ENCODE results near the gene GNB5.
"Not testable (repeated sequence)": the region's sequence is repeated elsewhere in the genome, so short reads cannot be mapped to it uniquely, and the experiment has no call there.

The GNB5 gene

DNA sequence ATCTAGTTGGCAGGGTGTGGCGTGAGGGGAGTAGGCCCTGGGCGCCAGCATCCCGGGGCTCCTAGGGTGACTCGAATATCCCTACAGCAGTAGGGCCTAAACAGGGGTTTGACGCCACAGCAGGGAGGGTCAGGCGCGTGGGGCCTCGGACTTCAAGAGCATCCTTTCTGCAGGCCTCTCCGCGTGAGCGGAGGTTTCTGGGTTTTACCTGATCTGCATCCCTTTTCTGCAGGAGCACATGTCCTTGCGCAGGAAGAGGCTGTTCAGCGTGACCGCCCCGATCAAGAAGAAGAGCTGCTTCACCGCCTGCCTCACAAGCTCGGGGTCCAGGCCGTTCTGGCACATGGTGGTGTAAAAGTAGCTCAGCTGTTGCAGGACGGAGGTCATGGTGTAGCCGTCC, 13.5 kb upstream of the GNB5 start:
- DNase-seq = no peak

DNA sequence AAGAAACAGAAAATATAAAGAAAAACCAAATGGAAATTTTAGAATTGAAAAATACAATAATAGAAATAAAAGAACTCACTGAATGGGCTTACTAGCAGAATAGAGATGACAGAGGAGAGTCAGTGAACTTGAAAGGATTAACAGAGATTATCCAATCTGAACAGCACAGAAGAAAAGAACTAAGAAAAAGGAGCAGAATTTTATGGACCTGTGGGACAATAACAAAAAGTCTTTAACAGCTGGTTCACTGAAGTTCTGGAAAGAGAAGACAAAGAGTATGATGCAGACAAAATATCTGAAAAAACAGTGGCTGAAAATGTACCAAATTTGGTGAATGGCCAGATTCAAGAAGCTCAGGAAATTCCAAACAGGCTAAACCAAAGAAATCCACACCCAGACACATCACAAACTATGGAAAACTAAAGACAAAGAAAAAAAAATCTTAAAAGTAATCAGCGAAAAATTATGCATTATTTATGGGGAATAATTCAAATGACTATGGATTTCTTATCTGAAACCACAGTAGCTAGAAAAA, 9.7 kb upstream of the GNB5 start:
- DNase-seq = no peak

DNA sequence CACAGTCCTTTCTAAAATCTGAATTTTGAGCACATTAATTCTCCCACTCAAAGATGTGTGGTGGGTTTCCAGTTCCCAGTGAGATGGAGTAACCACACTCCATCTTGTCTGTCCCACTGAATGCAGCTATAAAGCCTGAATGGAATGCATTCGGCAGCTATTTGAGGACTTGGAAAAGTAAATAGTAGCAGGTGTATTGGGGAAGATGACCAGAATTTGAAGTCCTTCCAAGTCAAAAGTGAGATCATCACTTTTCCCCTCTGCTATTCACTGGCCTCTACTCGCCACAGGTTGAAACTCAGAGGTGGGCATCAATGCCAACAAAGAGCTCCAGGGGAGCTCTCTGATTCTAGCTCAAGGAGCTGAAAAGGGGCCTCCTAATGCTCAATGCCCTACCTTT, 8.1 kb upstream of the GNB5 start:
- no peak for DNase-seq

DNA sequence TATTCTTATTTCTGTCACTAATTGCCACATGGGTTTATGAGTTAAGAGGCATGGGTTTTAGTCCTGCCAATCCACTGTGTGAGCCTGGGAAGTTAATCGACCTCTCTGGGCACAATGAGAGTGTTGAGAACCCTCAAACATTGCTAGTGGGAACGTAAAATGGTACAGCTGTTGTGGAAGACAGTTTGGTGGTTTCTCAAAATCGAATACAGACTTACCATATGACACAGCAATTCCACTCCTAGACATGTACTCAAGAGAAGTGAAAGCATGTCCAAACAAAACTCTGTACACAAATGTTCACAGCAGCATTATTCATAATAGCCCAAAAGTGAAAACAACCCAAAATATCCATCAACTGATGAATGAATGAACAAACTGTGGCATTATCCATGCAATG, 5.7 kb upstream of the GNB5 start:
- no peak for DNase-seq

DNA sequence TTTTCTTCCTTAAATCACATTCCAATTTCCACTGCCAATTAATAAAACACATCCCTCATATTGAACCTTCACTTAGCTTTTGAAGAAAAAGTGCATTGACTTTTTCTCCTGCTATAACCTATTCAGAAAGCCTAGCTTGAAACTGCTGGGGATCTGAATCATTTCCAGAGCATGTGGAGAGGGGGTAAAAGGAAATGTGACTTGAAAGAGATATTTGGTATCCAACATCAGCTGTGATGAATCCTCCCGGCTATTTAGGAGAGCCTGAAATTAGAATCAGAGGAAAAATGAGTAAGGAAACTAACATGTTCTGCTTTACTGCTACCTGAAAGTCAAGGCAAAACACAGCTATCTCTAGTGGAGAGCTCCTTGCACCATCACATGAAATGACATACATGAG, 2.6 kb upstream of the GNB5 start:
- DNase-seq = no peak

DNA sequence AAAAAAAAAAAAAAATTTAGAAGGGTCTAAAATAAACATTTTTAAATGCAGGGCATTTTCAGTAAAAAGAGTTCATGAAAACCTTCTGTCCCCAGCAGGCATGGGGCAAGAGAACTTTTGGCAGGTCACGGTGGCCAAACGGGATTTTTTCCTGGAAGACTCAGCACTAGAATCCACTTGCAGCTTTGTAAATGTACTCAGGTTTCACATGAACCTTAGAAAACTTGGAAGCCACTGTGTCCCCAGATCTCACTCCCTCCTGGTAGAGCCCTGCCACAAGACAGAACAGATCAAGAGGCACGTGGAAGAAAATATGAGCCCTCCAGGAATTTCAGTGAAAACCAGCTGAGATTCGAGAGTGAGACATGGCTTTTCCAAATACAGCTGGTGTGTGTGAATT, 2.1 kb upstream of the GNB5 start:
- DNase-seq = no peak

DNA sequence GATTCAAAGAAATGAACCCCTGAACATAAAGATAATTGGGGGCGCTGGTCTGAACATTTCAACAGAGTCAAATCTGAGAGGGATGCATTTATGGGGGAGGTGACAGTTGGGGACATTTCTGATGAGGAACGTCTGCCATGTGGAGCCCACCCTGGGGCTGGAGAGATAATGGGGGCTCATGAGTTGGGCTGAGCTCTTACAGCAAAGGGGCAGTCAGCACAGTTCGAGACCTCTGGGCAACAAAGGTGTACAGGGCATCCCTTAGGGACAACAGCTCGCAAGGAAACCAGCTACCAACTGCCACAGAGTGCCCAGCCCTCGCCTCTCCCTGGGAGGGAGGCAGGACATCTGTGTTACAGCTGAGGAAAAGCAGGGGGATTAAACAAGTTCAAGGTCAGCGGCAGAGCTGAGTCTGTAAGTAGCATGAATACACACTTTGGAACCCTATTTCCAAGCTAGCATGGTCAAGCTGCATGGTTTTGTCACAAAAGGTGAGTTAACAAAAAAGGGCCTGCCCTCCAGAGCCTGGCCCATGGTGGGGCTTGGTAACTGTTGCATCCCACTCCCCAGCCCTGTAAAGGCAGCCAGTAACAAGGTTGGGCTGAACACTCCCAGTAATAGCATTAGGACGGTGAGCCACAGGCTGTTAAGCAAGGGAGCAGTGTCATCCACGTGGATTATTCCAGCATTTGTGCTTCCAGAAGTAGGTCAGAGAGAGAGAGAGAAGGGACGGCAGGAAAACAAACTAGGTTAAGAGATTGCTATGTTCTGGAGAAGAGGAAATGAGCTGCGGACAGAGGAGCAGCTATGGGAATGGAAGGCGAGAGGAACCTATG, 4.3 kb downstream of the GNB5 start:
- peak; percentile 39 for DNase-seq

DNA sequence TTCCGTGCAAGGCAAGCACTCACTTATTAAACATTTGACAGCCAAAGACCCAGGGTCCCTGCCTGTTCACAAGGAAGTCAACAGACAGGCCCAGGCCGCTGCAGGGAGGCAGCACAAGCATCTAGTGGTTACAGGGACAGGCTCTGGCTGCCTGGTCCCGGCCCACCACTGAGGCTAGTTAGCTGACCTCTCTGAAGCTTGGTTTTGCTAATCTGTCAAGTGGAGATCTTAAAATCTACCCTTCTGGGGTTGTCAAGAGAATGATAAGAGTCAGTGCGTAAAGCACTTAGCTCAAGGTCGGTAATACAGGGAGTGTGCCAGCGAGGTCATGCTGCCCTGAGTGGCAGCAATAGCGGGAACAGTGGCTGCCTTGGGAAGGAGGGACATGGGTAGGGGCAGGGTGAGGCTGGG, 6.0 kb downstream of the GNB5 start:
- DNase-seq = no peak

DNA sequence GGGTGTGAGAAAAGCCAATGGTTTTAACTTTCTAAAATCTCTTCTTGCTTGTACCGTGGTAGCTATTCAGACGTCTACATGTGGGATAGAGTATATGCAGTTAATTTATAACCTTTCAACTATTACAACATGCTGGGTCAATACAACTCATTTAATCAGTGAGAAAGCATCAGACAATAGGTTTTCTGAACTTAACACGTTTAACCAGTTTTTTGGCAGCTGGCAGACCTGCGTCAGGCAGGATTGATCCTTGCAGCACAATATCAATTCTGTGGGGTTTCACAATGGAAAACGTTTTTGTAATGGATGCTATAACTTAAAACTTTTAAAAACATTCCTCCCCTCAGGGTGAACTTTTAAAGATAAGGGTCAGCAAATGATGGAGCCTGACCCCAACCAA, 6.5 kb downstream of the GNB5 start:
- DNase-seq = no peak

DNA sequence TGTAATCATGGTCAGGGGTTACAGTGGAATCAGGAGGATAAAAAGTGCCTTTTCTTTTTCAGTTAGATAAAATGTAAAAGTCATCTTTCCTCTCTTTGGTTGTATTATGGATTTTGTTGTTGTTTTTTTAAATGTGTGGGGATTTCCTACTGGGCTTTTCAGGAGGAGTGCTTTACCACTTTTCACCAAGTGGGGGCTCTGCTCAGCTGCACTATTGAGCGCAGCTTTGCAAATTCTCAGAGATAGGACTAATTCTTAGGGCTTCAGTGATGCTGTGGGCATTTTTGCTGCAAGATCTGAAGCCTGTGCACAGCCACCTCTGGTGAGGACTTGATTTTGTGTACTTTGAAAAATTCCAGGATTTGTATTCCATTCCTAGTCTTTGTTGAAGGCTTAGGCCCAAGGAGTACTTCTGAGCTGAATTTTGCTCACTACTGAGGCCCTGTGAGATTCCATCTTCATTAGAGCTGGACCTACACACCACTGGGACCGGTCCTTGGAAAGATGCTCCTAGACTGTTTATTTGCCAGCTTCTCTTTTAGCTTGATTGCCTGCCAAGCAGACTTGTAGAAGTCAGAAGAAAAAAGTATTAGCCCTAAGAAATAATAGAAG, 7.5 kb downstream of the GNB5 start:
- DNase-seq = peak; percentile 57

DNA sequence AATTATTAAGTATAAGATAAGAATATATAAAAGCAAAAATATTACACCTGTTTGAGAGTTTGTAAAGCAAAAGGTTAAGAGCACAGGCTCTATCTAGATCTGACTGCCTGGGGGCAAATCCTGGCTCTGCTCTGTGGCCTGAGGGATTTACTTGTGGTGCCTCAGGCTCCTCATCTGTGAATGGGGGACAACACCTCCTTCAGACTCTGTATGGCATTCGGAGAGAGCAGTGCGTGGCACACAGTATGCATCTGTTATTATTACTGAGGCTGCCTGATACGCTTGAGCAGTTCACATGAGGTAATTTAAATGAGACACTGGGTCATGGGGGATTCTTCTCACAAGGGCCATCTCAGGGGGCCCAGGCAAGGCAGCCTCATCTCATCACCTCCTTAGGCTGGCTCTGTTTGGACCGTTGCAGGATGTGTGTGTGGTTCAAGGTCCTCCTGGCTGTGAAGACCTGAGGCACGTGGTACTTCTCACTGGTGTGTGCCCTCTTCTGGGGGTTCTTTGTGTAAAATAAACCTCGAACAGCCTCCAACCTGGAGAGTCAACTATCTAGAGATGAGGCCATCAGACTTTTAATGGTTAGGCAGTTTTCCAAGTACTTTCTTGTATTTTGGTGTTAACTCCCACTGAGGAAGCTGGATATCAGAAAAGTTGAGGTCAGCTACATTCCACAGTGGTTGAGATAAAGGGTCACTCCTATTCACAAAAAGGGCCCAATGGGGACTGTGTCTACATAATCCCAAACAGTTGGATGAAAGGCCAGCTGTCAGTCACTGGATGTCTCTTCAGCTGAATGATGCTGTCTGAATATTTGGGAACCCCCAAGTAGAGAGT, 9.0 kb downstream of the GNB5 start:
- no peak for DNase-seq

DNA sequence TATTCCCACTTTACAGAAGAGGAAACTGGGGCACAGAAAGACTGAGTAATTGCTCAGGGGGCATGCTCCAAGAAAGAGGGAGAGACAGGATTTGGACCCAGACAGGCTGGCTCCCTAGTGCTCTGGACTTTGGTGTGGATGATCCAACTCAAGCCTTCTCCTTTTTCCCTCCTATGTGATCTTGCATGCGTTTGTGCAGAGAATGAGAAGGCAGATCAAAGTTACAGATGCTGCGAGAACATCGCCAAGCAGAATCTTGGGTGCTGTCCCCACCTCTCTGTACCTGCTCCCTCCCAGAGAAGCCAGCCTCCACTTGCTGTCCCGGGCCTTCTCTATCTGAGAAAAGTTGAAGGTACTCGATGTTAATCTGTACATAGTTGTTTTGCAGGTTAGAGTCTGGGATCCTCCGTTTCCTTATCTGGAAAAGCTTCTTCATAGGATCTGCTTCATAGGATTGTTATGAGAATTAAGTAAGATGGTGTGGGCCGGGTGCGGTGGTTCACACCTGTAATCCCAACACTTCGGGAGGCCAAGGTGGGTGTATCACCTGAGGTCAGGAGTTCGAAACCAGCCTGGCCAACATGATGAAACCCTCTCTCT, 10.2 kb downstream of the GNB5 start:
- no peak for DNase-seq

DNA sequence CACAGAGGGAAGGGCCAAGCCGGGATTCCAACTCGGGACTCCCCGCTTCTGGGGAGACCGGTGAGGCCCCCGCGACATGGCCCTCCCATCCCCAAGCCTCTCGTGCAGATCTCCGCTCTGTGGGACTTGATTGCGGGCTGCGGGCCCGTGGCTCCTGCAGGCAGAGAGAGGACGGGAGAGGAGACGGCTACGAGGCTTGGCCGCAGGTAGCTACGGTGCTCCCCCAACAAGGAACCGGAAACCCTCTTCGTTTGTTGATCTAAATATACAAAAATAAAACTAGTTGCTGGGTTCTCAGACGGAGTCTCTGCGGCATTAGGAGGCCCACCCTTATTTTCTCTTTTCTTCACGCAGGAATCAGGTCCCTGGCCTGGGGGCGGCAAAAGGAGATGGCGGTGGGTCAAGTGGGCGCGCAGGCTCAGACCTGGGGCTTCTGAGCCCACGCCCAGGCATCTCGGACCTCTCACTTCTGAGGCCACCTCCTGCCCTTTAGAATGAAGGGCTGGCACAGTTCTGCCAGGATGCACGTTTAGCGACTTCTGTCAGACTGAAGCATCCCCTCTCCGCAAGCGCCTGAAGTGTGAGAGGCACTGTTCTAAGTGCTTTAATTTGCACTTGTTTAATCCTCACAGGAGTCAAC, 10.9 kb downstream of the GNB5 start:
- DNase-seq = no peak

DNA sequence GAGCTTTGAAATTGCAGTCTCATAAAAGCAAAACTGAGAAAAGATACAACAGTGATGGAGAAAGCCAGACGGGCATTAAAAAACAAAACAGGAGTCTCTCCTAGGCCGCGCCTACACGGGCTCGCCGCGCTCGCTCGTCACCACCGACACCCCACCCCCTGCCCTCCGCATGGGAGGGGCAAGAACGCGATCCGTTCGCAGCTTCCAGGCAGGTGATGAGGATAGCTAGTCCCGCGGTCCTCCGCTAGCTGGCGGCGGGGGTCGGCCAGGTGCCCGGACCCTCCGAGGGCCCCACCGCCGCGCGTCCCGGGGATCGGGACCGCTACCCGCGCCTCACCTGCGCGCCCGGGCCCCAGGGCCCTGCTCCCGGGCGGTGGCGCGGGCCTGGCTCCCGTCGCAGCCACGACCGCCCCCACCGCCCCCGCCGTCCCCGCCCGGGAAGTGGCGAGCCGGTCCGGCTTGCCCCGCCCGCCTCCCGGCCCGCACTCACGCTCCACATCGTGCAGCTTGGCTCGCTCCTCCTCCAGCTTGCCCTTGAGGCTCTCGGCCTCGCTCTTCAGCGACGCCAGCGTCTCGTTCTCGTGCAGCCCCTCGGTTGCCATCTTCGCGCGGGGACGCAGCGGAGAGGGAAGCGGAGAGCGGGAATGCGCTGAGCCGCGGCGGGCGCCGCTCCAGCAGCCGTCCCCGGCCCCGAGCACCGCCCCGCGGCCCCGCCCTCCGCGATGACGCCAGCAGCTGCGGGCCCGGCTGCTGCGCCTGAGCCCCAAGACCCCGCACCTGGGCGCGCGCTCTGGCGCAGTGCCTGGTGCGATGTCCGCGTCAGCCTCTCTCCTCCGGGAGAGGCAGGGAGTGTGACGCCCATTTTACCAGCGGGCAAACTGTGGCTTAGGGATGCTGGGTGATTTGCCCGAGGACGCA, 11.7 kb downstream of the GNB5 start:
- DNase-seq = peak; percentile 57

DNA sequence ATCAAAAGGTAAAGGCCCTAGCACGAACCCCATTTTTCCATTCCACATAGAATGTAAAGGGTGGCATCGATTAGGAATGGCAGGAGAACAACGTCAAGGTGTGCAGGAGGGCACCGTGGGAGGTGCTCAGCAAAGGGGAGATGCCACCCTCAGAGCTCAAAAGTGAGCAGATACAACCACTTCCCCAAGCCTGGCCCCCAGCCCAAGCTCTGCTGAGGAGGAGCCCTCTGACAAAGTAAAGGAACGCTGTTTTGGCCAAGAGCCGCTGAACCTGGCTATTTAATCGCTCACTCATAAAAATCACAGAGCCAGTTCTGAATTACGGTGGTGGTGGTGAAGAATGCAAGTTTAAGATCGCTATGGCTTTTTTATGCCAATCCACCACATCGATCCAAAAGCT, 12.4 kb downstream of the GNB5 start:
- DNase-seq = no peak

DNA sequence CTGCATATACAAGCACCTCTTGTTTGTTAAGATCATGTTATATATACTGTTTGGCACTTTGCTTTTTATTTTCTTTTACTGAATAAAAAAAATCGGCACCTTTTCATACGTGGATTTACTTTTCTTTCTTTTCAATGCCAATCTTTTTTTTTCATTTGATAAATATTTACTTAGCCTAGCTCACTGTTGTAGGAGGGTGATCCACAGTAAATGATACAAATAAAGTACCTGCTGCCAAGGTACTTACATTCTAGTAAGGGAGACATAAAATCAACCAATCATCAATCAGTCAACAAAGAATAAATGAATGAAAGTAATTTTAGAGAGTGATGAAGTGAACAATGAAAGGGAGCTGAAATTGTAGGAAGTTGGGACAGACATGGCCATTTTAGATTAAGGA, 18.3 kb downstream of the GNB5 start:
- no peak for DNase-seq

DNA sequence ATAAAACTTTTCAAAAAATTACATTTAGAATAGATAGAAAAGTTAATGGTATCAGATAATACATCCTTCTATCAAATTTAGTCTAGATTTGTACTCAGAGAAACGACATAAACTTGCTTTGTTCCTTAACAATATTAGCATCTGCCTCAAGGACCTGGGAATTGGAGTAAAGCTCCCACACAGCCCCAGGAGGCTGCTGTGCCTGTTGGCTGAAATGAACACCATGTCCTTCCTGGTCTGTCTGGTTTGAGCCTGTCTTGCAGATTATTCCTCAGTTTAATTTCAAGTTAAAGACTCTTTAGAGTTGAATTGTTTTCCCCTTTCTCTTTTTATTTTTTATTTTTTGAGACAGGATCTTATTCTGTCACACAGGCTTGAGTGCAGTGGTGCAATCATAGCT, 19.4 kb downstream of the GNB5 start:
- no peak for DNase-seq

DNA sequence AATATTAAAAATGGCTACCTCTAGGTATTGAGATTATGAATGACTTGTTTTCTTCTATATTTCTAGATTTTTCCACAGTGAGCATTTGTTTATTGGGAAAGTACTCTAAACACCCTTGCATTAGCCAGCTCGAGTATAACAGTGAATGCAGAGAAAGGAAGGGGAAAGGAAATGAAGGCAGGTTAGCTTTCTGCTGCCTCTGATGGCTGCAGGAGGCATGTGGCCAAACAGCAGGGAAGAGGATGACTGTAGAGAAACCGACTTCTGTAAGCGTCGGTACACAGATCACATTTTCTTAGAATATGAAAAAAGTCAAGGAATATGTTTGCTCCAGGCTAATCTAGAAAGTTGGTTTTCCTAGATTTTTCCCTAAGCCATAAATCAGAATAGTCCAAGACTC, 19.8 kb downstream of the GNB5 start:
- DNase-seq = no peak

DNA sequence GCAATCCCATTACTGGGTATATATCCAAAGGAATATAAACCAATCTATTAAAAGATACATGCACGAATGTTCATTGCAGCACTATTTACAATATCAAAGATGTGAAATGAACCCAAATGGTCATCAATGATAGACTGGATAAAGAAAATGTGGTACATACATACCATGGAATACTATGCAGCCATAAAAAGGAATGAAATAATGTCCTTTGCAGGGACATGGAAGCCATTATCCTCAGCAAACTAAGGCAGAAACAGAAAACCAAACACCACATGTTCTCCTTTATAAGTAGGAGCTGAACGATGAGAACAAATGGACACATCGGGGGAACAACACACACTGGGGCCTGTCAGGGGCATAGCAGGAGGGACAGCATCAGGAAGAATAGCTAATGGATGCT, 21.0 kb downstream of the GNB5 start:
- not testable (repeated sequence) for DNase-seq

DNA sequence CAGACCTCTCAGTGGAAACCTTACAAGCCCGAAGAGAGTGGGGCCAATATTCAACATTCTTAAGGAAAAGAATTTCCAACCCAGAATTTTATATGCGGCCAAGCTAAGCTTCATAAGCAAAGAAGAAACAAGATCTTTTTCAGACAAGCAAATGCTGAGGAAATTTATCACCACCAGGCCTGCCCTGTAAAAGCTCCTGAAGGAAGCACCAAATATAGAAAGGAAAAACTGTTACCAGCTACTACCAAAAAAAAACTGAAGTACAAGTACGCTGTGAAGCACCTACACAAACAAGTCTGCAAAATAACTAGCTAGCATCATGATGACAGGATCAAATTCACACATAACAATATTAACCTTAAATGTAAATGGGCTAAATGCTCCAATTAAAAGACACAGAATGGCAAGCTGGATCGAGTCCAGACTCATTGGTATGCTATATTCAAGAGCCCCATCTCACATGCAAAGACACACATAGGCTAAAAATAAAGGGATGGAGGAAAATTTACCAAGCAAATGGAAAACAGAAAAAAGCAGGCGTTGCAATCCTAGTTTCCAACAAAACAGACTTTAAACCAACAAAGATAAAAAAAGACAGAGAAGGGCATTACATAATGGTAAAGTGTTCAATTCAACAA, 25.6 kb downstream of the GNB5 start:
- not testable (repeated sequence) for DNase-seq

Measured in midbrain (tissue), 1 donor.